Fibroblast of gingiva (primary cell): ENCODE measurements around the gene KRTAP20-2.

Experiments
- DNase-seq: peaks from one replicate; pipeline ENCODE4 v3.0.0-alpha.2; 2011; ENCODE audit warnings: low read depth

Gene KRTAP20-2

DNA sequence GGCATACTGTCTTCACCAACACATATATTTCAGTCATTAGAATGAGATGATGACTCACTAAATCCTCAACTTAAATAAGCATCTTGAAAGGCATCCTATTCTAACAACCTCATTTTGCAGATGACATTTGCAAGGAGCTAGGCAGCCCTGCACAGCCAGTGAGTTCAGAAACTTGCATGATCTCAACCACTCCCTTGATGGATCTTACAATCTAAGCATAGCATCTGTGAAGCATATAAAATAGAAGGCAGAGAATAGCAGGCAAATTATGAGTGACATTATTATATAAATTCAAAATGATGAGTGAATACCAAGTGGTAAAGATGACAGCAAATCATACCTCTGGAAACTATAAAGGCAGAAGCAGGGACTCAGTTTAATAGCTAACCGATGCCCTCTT lies 39.3 kb downstream of the KRTAP20-2 start:
- DNase-seq, result no peak

GRCh38 chr21:30676737-30677136 lies 41.7 kb downstream of the KRTAP20-2 start:
- DNase-seq, result no peak

GRCh38 chr21:30680586-30680985 lies 45.6 kb downstream of the KRTAP20-2 start:
- no peak for DNase-seq

DNA sequence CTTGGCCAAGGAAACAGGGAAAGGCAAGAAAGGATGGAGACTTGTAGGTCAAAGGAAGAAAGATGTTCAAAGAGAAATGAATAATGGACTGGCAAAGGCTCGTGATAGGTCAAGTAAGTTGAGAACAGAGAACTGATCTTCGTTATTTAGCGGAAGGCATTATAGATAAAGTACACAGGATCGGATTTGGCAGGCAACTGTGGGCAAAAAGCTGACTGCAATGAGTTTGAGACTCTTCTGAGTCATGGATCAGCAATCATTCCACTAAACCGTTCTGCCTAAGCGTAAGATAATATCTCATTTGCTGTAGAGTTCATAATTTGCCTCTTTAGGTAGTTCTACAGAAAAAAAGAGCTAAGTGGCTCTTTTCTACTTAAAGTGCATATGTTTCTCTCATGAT lies 49.5 kb downstream of the KRTAP20-2 start:
- DNase-seq, result no peak
